Colonic mucosa (tissue), 4 donors: ENCODE results near the gene ZNRF2. TPM values are rescaled to one million over a fixed set of nuclear protein-coding genes. Genes with fewer than 3 reads are reported as not detected.

Source experiments
- DNase-seq: peaks from one replicate; pipeline ENCODE4 v3.0.0-alpha.2; 2020
- H3K27ac ChIP-seq: fragments of 200-600 bp; one replicate; pipeline ENCODE4 v1.8.0; 2021
- H3K27me3 ChIP-seq: fragments of 200-600 bp; one replicate; pipeline ENCODE4 v1.8.0; 2021
- H3K36me3 ChIP-seq: fragments of 200-600 bp; one replicate; pipeline ENCODE4 v1.8.0; 2021
- H3K4me1 ChIP-seq: fragments of 200-600 bp; one replicate; pipeline ENCODE4 v1.8.0; 2021; ENCODE audit warnings: mild to moderate bottlenecking
- H3K4me3 ChIP-seq: fragments of 200-600 bp; one replicate; pipeline ENCODE4 v1.8.0; 2021
- H3K9ac ChIP-seq, 2 donors: one replicate each; pipeline ENCODE4 v1.7.0; 2013; ENCODE audit warnings: control low read depth in 2 of 2, low read depth in 2 of 2, low read length in 2 of 2
- H3K9me3 ChIP-seq: fragments of 200-600 bp; one replicate; pipeline ENCODE4 v1.8.0; 2021
- CTCF ChIP-seq: fragments of 200-600 bp; IDR thresholded peaks from one replicate; pipeline ENCODE4 v1.8.0; 2022; ENCODE audit warnings: antibody characterized with exemption, mild to moderate bottlenecking
- intact Hi-C: fragments of 100-400 bp; cut with DNase I; formaldehyde crosslinking; loops from one replicate; pipeline ENCODE4 v1.14.1; 2022
- total RNA-seq, 2 donors: library from RNA; stranded (reverse); fragmentation: NEBNext Ultra II Directional in 1 of 2; extraction: Animal tissue kit (Norgen Biotek cat#: 25700) in 1 of 2; gene quantifications; one replicate each; pipeline ENCODE4 v1.2.1, GENCODE V29; 2021
- donor health status: healthy.
- donor health status: DM: no; HTN: no; CAD: no.
- donor health status: DM: no; HTN: no; CAD: no.

The ZNRF2 gene
- total RNA-seq, 2 donors from 2014 or later, result 42.4 to 45.9 TPM

GRCh38 chr7:30390736-30391636 lies 106.6 kb downstream of the ZNRF2 start:
- Histone ChIP-seq H3K4me3 (no peak overlapping the region), H3K9me3 (no peaks in the 10 kb centered on the region), H3K36me3 (no peaks in the 10 kb centered on the region), H3K9ac (no peak overlapping the region), H3K27me3 (no peaks in the 10 kb centered on the region), H3K27ac (no peak overlapping the region), H3K4me1 (no peaks in the 10 kb centered on the region)
- intact Hi-C loops, result no loop called here
- no peak for TF ChIP-seq CTCF
- no peak for DNase-seq

DNA sequence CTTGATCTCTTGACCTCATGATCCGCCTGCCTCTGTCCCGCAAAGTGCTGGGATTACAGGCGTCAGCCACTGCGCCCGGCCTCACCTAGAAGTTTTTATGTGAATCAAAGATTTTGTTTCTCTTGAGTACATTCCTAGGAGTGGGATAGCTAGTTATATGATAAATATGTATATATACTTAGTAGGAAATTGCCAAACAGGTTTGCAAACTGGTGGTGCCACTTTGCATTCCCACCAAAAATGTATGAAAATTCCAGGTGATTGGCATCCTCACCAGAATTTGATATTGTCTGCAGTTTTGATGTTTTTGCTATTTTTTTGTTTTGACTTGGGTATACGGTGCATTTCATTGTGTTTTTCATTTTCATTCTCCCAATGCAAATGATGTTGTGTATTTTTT lies 107.4 kb downstream of the ZNRF2 start:
- no peaks in the 10 kb centered on the region for H3K36me3 ChIP-seq
- no peak for TF ChIP-seq CTCF
- H3K27ac ChIP-seq, result no peak overlapping the region
- no peak for DNase-seq
- intact Hi-C loops, result no loop called here
- no peaks in the 10 kb centered on the region for H3K4me1 ChIP-seq
- H3K9ac ChIP-seq, result no peak overlapping the region
- H3K9me3 ChIP-seq, result no peaks in the 10 kb centered on the region
- H3K4me3 ChIP-seq, result no peak overlapping the region
- no peaks in the 10 kb centered on the region for H3K27me3 ChIP-seq

- DNase-seq, result no peak
- H3K4me3 ChIP-seq, result no peak overlapping the region
- no peak overlapping the region for H3K27ac ChIP-seq
- no peaks in the 10 kb centered on the region for H3K9me3 ChIP-seq
- H3K9ac ChIP-seq, result no peak overlapping the region
- no peak for TF ChIP-seq CTCF
- H3K36me3 ChIP-seq, result no peaks in the 10 kb centered on the region
- H3K27me3 ChIP-seq, result no peaks in the 10 kb centered on the region
- H3K4me1 ChIP-seq, result no peaks in the 10 kb centered on the region
- intact Hi-C loops, result no loop called here
These were observed 111.3 kb downstream of the ZNRF2 start for GRCh38 chr7:30395676-30396075.

DNA sequence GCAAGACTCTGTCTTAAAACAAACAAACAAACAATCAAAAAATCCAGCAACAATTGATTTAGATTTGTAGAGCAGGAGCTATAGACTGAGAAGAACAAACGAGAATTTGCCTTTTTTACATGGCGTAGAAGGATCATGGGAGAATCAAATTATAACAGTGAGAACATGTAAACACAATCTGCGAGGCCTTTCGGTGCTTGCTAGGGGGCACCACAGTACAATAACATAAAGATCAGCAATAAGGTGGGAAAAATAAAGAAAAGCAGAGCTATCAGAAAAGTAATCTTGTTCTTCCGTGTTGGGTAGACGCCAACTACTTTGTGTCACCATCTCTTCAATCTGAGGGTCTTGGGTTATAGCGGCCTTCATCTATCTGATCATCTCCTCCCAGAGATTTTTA lies 112.0 kb downstream of the ZNRF2 start:
- Histone ChIP-seq H3K36me3 (no peaks in the 10 kb centered on the region), H3K4me1 (no peaks in the 10 kb centered on the region), H3K27ac (no peak overlapping the region), H3K9ac (no peak overlapping the region), H3K27me3 (no peaks in the 10 kb centered on the region), H3K9me3 (no peaks in the 10 kb centered on the region), H3K4me3 (no peak overlapping the region)
- intact Hi-C loops, result no loop called here
- no peak for DNase-seq
- TF ChIP-seq CTCF, result no peak

GRCh38 chr7:30403477-30403876 lies 119.1 kb downstream of the ZNRF2 start:
- intact Hi-C loops, result no loop called here
- DNase-seq, result peak; percentile 58
- H3K27ac ChIP-seq, result no peak overlapping the region
- no peak overlapping the region for H3K9ac ChIP-seq
- H3K27me3 ChIP-seq, result no peaks in the 10 kb centered on the region
- no peaks in the 10 kb centered on the region for H3K4me1 ChIP-seq
- no peak overlapping the region for H3K4me3 ChIP-seq
- H3K36me3 ChIP-seq, result no peaks in the 10 kb centered on the region
- no peak for TF ChIP-seq CTCF
- no peaks in the 10 kb centered on the region for H3K9me3 ChIP-seq
